Measurements from ENCODE around the gene TMA16. TPM values are rescaled to one million over a fixed set of nuclear protein-coding genes. Genes with fewer than 3 reads are reported as not detected.

TMA16 gene
- total RNA-seq, 6 experiments from 2014 or later = 25.6 to 36.9 (median 32.5) TPM

- Mint-ChIP-seq H3K4me3 (no peak overlapping the region), H3K36me3 (ENCODE audit: low read depth) (no peaks in the 10 kb centered on the region), H3K9me3 (no peaks in the 10 kb centered on the region), H3K27me3 (ENCODE audit: insufficient read depth) (peaks cover 5% of the 10 kb centered on the region), H3K4me1 (ENCODE audit: low read depth) (peaks cover 6% of the 10 kb centered on the region; the same call in 1 of the 2 replicates), H3K27ac (no peak overlapping the region)
- DNase-seq = no peak
- TF ChIP-seq, protein P1, sequence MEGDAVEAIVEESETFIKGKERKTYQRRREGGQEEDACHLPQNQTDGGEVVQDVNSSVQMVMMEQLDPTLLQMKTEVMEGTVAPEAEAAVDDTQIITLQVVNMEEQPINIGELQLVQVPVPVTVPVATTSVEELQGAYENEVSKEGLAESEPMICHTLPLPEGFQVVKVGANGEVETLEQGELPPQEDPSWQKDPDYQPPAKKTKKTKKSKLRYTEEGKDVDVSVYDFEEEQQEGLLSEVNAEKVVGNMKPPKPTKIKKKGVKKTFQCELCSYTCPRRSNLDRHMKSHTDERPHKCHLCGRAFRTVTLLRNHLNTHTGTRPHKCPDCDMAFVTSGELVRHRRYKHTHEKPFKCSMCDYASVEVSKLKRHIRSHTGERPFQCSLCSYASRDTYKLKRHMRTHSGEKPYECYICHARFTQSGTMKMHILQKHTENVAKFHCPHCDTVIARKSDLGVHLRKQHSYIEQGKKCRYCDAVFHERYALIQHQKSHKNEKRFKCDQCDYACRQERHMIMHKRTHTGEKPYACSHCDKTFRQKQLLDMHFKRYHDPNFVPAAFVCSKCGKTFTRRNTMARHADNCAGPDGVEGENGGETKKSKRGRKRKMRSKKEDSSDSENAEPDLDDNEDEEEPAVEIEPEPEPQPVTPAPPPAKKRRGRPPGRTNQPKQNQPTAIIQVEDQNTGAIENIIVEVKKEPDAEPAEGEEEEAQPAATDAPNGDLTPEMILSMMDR (IDR thresholded peaks at IDR 0.05) = no peak
These were observed 56.4 kb downstream of the TMA16 start for GRCh38 chr4:163550869-163551267.

GRCh38 chr4:163553146-163553545 is 58.7 kb downstream of the TMA16 start:
- H3K4me3 Mint-ChIP-seq = no peak overlapping the region
- peaks cover 6% of the 10 kb centered on the region; the same call in 1 of the 2 replicates for H3K27me3 Mint-ChIP-seq (ENCODE audit: insufficient read depth)
- no peak for DNase-seq
- H3K27ac Mint-ChIP-seq = no peak overlapping the region
- H3K4me1 Mint-ChIP-seq (ENCODE audit: low read depth) = peaks cover 6% of the 10 kb centered on the region; the same call in 1 of the 2 replicates
- H3K36me3 Mint-ChIP-seq (ENCODE audit: low read depth) = no peaks in the 10 kb centered on the region
- TF ChIP-seq, protein P1 (IDR thresholded peaks at IDR 0.05) = no peak
- H3K9me3 Mint-ChIP-seq = no peaks in the 10 kb centered on the region

DNA sequence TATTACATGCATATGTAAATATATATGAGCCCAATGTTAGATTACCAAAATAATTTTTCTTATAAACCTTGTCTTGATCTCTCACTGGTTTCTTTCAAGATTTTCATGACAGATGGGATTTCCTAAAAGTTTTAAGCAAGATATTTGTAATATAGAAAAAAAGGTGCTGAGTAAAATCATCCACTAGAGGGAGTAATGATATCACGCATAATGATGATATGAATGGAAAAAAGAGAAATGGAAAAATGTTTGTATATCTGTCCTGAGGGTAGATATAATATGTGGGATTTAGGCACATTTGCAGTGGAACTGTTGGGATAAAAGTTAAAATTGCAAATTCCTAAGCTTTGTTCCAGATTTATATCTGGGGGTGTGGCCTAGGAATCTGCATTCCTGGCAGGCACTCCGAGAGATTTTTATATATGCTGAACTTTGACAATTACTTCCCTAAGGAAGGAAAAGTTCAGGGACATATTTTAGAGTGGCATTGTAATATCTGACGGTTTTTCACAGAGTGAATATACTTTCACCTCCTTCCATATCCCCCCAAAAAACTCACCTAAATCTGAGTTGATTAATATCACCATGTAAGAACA is 60.5 kb downstream of the TMA16 start:
- TF ChIP-seq, protein P1 (IDR thresholded peaks at IDR 0.05) = peak; percentile 93
- Mint-ChIP-seq H3K27me3 (ENCODE audit: insufficient read depth) (peaks cover 6% of the 10 kb centered on the region; the same call in 1 of the 2 replicates), H3K4me3 (no peak overlapping the region), H3K27ac (no peak overlapping the region), H3K36me3 (ENCODE audit: low read depth) (no peaks in the 10 kb centered on the region), H3K9me3 (no peaks in the 10 kb centered on the region), H3K4me1 (ENCODE audit: low read depth) (no peaks in the 10 kb centered on the region)
- DNase-seq = peak; percentile 29

- H3K36me3 Mint-ChIP-seq (ENCODE audit: low read depth) = no peaks in the 10 kb centered on the region
- H3K9me3 Mint-ChIP-seq = no peaks in the 10 kb centered on the region
These were observed 61.7 kb downstream of the TMA16 start for GRCh38 chr4:163556177-163556576.

DNA sequence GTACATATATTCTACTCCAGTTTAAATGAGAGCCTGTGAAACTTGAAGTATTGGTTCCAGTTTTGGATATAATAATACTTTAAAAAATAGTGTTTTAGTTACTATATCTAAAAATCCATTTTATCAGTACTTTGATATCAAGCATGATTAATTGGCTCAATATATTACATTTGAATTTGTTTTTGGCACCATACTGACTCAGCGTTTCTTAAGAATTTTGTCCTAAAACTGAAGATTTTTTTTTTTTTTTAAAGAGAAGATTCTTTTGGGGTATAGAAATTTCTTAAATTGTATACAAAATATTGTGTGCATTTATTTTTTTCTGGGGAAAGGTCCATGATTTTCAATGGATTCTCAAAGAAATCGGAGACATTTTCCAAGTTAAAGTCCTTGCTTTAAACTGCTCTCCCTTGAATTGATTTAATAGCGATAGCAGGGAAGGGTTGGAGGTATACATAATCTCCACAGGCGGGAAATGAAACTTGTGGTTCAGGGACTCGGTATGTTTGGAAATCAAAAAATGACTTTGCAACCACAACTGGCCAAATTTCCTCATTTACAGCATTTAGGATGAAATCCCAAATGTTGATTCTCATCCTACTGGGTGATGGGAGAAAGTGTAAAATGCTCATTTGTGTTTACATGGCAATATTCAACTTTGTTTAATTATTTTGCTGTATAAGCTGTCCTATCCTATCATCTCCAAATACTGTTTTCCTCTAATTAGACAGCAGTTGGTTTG is 62.3 kb downstream of the TMA16 start:
- no peak overlapping the region for H3K4me3 Mint-ChIP-seq
- TF ChIP-seq, protein P1 (IDR thresholded peaks at IDR 0.05) = no peak
- H3K27ac Mint-ChIP-seq = no peak overlapping the region
- DNase-seq = no peak
- H3K4me1 Mint-ChIP-seq (ENCODE audit: low read depth) = no peaks in the 10 kb centered on the region
- no peaks in the 10 kb centered on the region for H3K9me3 Mint-ChIP-seq
- H3K27me3 Mint-ChIP-seq (ENCODE audit: insufficient read depth) = peaks cover 6% of the 10 kb centered on the region; the same call in 1 of the 2 replicates
- no peaks in the 10 kb centered on the region for H3K36me3 Mint-ChIP-seq (ENCODE audit: low read depth)

More at GRCh38 chr4:163556177-163556576, 61.7 kb downstream of the TMA16 start:
- DNase-seq = peak; percentile 13
- Mint-ChIP-seq H3K4me1 (ENCODE audit: low read depth) (no peaks in the 10 kb centered on the region), H3K27me3 (ENCODE audit: insufficient read depth) (peaks cover 6% of the 10 kb centered on the region; the same call in 1 of the 2 replicates), H3K4me3 (no peak overlapping the region), H3K27ac (no peak overlapping the region)
- TF ChIP-seq, protein P1 (IDR thresholded peaks at IDR 0.05) = peak; percentile 56; the same call in 1 of the 2 replicates

Data from HFFc6 (cell line).